NCI-H1048 (cell line): ENCODE measurements around the gene IFNA4.
"Not testable (repeated sequence)": the region's sequence is repeated elsewhere in the genome, so short reads cannot be mapped to it uniquely, and the experiment has no call there.

ENCODE experiments used
- DNase-seq: peaks from one replicate; lab custom pipeline; 2025; lab: John Stamatoyannopoulos, UW

The IFNA4 gene

DNA sequence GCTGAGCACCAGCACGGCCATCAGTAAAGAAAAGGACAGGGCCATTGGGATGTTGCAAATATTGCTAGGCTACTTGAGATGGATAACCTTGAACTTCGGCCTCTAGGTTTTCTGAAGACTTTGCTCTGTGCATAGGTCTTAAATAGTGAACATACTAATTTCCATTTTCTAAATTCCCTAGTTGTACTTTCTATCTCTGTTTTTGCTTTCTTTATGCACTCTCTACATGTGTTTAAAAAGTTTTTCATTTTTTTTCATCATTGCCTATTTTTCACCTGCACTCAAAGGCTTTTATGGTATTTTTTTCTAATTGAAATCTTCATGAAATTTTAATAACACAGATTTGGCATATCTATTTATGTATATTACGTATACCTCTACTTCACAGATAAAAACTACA, at the start of gene IFNA4:
Gene IFNA4 (minus strand): TSS at position 101 of the 400 bp plus-strand sequence. CDS start 56 bp downstream, at position 45.
- DNase-seq = not testable (repeated sequence)

DNA sequence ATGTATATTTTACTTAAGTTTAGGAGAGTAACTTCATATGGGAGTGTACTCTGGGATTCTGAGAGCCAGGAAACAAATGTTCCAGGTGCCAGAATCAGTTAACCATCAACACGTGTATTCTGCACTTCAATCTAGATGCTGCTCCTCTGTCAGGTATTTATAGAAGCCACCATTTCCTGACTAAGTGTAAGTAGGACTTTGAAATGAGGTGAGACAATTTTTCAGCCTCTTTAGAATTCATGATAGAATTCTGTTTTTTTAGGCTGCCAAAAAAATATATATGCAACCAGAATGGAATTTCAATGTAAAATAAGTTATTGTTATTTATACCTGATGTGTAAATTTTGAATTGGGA, 49.0 kb upstream of the IFNA4 start:
- not testable (repeated sequence) for DNase-seq

GRCh38 chr9:21235468-21236359, 48.3 kb upstream of the IFNA4 start:
- not testable (repeated sequence) for DNase-seq

DNA sequence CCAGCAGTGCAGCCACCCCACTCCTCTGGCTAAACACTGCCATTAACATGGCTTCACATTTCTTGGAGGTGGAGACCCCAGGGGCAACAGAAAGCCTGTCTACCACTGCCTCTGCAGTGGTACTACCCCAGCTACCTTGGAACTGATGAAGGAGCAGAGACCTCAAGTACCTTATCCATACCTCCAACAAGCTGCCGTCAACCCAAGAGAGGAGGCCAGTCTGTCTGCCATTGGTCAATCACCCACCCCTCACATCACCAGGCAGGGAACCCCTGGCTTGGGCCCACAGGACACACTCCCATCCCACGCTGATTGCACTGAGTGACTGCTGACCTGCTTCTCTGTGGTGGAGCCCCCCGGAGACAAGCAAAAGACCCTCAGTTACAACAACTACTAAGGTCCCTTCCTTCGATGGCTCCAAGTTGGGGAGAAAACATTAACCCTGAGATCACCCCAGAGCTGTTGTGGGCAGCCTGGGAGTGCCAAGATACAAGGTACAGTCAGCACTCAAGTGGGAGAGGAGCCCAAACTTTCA, 46.8 kb upstream of the IFNA4 start:
- no peak for DNase-seq

GRCh38 chr9:21233258-21233657, 45.9 kb upstream of the IFNA4 start:
- no peak for DNase-seq

DNA sequence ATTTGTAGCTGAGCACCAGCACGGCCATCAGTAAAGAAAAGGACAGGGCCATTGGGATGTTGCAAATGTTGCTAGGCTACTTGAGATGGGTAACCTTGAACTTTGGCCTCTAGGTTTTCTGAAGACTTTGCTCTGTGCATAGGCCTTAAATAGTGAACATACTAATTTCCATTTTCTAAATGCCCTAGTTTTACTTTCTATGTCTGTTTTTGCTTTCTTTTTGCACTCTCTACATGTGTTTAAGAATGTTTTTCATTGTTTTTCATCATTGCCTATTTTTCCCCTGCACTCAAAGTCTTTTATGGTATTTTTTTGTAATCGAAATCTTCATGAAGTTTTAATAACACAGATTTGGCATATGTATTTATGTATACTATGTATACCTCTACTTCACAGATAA, 40.7 kb upstream of the IFNA4 start, which contains the start of gene IFNA17:
Gene IFNA17 (minus strand): TSS at position 101 of the 400 bp plus-strand sequence. CDS start 49 bp downstream, at position 52.
- no peak for DNase-seq

DNA sequence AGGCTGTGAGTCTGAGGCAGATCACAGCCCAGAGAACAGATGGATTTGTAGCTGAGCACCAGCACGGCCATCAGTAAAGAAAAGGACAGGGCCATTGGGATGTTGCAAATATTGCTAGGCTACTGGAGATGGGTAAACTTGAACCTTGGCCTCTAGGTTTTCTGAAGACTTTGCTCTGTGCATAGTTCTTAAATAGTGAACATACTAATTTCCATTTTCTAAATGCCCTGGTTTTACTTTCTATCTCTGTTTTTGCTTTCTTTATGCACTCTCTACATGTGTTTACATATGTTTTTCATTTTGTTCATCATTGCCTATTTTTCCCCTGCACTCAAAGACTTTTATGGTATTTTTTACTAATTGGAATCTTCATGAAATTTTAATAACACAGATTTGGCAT, 29.8 kb upstream of the IFNA4 start, which contains the start of gene IFNA16:
Gene IFNA16 (minus strand): TSS at position 101 of the 400 bp plus-strand sequence. CDS start 6 bp downstream, at position 95.
- DNase-seq = not testable (repeated sequence)

- DNase-seq = not testable (repeated sequence)
Observed at GRCh38 chr9:21213411-21214326, 26.3 kb upstream of the IFNA4 start.

DNA sequence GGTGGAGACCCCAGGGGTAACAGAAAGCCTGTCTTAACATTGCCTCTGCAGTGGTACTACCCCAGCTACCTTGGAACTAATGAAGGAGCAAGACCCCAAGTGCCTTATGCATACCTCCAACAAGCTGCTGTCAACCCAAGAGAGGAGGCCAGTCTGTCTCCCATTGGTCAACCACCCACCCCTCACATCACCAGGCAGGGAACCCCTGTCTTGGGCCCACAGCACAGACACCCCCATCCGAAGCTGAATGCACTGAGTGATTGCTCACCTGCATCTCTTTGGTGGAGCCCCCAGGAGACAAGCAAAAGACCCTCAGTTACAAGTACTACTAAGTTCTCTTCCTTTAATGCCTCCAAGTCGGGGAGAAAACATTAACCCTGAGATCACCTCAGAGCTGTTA, 24.8 kb upstream of the IFNA4 start:
- DNase-seq = not testable (repeated sequence)

DNA sequence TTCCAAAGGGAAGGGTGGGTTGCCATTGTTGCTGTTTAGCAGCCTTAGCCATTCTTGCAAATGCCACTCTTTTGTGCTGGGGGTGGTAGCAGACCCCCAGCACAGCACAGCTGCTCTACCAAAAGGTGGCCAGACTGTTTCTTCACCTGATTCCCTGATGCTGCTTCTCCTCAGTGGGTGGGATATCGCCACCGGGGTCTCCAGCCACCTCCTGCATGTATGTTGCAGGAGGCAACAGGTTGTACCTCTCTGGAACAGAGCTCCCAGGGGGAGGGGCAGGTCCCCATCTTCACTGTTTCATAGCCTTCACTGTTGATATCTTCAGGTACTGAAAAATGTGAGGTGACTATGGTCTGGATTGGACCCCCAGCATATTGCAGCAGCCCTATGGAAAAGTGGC, 23.4 kb upstream of the IFNA4 start:
- DNase-seq = not testable (repeated sequence)

DNA sequence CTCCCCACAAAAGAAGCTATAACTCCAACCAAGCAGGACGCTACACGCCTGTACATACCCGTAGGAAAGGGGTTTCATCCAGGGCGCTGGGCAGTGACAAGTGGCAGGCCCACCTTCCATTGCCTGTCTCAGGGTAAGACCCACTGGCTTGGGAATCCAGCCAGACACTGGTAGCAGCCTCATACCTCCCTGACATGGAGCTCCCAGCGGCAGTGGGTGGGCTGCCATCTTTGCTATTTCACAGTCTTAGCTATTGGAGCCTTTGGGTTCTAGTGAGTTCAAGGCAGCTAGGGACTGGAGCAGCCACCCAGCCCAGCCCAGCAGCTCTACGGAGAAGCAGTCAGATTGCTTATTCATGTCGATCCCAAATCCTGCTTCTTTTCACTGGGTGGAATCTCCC, 22.9 kb upstream of the IFNA4 start:
- no peak for DNase-seq

- not testable (repeated sequence) for DNase-seq
Observed at GRCh38 chr9:21207043-21207442, 19.7 kb upstream of the IFNA4 start, which contains the start of gene IFNA10. TSS of gene IFNA10 (minus strand) at chr9:21207143. CDS start at chr9:21207097, 46 bp downstream.

GRCh38 chr9:21205204-21205603, 17.8 kb upstream of the IFNA4 start:
- no peak for DNase-seq

DNA sequence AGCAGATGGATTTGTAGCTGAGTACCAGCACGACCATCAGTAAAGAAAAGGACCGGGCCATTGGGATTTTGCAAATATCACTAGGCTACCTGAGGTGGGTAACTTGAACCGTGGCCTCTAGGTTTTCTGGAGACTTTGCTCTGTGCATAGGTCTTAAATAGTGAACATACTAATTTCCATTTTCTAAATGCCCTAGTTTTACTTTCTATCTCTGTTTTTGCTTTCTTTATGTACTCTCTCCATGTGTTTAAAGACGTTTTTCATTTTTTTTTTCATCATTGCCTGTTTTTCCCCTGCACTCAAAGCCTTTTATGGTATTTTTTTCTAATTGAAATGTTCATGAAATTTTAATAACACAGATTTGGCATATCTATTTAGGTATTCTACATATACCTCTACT, 14.7 kb upstream of the IFNA4 start, which contains the start of gene IFNA7:
Gene IFNA7 (minus strand): TSS at position 101 of the 400 bp plus-strand sequence. CDS start 40 bp downstream, at position 61.
- not testable (repeated sequence) for DNase-seq

DNA sequence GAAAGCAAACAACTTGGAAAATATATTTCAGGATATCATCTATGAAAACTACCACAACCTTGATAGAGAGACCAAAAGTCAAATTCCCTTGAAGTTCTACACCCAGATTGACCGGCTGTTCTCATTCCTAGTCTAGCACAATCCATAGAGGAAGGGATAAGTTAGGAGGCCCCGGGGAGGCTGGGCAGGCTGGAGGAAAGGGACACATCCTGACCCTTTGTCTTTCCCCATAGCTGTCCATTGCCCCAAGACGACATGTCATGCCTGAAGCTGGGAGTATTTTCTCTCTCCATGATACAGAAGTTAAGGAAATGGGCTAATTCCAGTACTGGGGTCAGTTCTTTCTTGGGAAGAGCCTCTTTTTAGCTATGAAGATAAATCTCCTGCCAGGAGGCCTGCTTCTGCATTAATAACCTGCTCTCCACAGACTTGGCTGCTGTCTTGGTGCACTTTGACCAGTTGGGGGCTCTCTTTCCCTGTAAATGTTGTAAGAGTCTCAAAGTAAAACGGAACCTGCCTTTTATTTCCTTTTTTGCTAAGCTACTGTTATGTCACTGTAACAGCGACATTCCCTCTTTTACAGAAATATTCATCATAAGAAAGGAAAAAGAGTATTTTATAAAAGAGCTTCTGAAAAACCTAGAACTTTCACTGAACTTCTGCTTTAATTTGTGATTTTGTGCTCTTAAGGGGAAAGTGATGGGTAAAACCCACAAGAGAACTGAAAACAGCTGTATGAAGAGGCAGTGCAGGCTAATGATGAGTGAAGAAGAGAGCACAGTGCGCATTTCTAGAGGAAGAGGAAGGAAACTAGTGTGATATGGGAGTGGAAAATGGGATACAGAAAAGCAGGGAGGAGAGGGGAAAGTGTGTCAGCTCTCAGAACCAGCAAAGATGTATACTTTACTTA, 7.7 kb upstream of the IFNA4 start:
- not testable (repeated sequence) for DNase-seq

GRCh38 chr9:21182810-21183736, 4.3 kb downstream of the IFNA4 start:
- not testable (repeated sequence) for DNase-seq

GRCh38 chr9:21174671-21175070, 12.7 kb downstream of the IFNA4 start:
- no peak for DNase-seq

DNA sequence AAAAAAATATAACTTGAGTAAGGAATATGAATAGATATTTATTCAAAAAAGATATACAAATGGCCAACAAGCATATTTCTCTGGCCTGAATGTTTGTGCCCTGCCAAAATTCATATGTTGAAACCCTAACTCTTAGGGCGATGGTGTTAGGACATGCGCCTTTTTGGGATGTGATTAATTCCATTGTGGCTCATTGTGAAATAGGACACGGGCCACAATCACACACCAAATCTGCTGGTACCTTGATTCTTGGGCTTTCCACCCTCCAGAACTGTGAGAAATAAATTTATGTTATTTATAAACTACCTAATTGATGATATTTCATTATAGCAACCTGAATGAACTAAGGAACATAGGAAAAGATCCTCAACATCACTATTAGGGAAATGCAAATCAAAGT, 15.2 kb downstream of the IFNA4 start:
- no peak for DNase-seq

DNA sequence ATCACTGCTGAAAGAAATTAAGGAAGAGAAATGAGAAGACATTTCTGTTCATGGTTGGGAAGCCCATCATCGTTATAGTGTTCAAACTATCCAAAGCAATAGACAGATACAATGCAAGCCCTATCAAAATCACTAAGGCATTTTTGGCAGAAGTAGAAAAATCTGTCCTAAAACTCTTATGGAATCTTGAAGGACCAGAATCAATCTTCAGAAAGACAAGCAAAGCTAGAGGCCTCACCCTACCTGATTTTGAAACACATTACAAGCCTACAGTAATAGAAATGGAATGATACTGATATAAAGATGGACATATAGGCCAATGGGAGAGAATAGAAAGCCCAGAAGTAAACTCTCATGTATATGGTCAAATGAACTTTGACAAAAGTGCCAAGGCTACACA, 16.0 kb downstream of the IFNA4 start:
- DNase-seq = no peak

GRCh38 chr9:21166560-21166959, 20.8 kb downstream of the IFNA4 start, which contains the start of gene IFNA21:
TSS of gene IFNA21 (minus strand) at chr9:21166660. CDS start at chr9:21166612, 48 bp downstream.
- DNase-seq = not testable (repeated sequence)
